ENCODE results near the gene FUT7. TPM values are rescaled to one million over a fixed set of nuclear protein-coding genes. Genes with fewer than 3 reads are reported as not detected.
A peak's percentile ranks its signal among the peaks of the same experiment; 100 is the strongest.

FUT7 gene
- total RNA-seq, 1 experiment from 2014 or later, result not detected

DNA sequence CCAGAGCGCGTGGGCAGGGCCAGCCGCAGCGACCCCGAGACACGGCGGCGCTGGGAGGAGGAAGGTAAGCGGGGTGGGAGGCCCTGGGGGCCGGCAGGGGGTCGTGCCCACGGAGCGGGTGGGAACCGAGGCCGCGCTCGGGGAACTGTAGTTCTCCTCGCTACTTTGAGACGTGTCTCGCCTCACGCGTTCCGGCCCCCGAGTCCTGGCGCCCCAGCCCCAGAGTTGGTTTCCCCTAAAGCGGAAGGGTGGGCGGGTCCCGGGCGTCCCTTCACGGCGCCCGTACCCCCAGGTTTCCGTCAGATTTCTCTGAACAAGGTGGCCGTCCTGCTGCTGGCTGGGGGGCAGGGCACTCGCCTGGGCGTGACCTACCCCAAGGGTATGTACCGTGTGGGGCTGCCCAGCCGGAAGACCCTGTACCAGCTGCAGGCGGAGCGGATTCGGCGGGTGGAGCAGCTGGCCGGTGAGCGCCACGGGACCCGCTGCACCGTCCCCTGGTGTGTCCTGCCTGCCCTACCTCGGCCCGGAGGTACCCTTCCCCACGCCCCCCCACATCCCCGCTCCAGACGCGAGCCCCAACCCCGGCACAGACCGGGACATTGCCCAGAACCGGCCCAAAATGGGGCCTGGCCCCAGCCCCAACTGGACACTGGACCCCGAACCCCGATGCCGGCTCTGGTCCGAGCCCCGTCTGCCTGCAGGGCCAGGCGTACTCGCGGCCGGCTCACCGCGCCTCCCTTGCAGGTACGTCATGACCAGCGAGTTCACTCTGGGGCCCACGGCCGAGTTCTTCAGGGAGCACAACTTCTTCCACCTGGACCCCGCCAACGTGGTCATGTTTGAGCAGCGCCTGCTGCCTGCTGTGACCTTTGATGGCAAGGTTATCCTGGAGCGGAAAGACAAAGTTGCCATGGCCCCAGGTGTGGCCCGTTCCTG lies 46.1 kb upstream of the FUT7 start:
- H3K9me2 ChIP-seq (ENCODE audit: insufficient read depth), result no peaks in the 10 kb centered on the region
- H3K9ac ChIP-seq (ENCODE audit: low read length), result peak overlapping the region; percentile 72
- ChIA-PET RAD21 (ENCODE audit: low non-redundant PET in 1 of 2, low total read pairs in 2 of 2, uncharacterized antibody in 2 of 2, unreplicated experiment in 2 of 2) (no interaction called here), CTCF (interaction anchor here (1.1 to 2.1 kb wide), 2 partner anchors 10 to 14 kb away, joined by 4 to 12 read pairs; no protein-coding TSS in a partner anchor), POLR2A (interaction anchor here (1.5 to 2.1 kb wide), 2 partner anchors 8 to 73 kb away, joined by 3 to 6 read pairs; partner anchors contain the start of gene MAN1B1)
- H3K79me2 ChIP-seq (ENCODE audit: insufficient read depth, low read length), result peaks cover 4% of the 10 kb centered on the region; the same call in 1 of the 2 replicates
- H3K4me1 ChIP-seq (ENCODE audit: control insufficient read depth in 1 of 2, insufficient read depth in 2 of 2, low read length in 2 of 2), result peaks cover 18 to 46% of the 10 kb centered on the region in 2 experiments
- H3K36me3 ChIP-seq (ENCODE audit: control insufficient read depth in 1 of 2, insufficient read depth in 2 of 2, low read length in 2 of 2), result peaks cover 0 to 8% of the 10 kb centered on the region in 2 experiments; a peak in 1 of 4 replicates
- ATAC-seq, result peak; percentile 24
- no peak for DNase-seq (ENCODE audit: low read depth, low spot score)
- no peaks in the 10 kb centered on the region for H3K27me3 ChIP-seq (ENCODE audit: insufficient read depth, low read length)
- H3K9me3 ChIP-seq (ENCODE audit: control insufficient read depth in 1 of 2, insufficient read depth in 1 of 2, low read depth in 1 of 2, low read length in 2 of 2), result no peaks in the 10 kb centered on the region
- no peak for TF ChIP-seq ZNF274 (IDR thresholded peaks at IDR 0.05; ENCODE audit: low read depth, low read length)
- TF ChIP-seq ZFX (IDR thresholded peaks at IDR 0.05), result no peak; the same call in 1 of the 2 replicates
- TF ChIP-seq EZH2phosphoT487 (IDR thresholded peaks at IDR 0.05; ENCODE audit: borderline replicate concordance), result no peak
- intact Hi-C loops (cut with micrococcal nuclease), result no loop called here
- peak overlapping the region; percentile 57 to 66 for H3K4me3 ChIP-seq (replicated peaks in 1 of 2; ENCODE audit: low read depth in 1 of 2, low read length in 2 of 2)
- peak overlapping the region; percentile 60; the same call in 1 of the 2 replicates for H3K27ac ChIP-seq (ENCODE audit: low read depth, low read length)
- H2AFZ ChIP-seq (ENCODE audit: low read depth, low read length, poor library complexity, severe bottlenecking), result no peak overlapping the region
- peak overlapping the region; percentile 89 for H3K4me2 ChIP-seq (ENCODE audit: low read length)
- BruUV-seq (replicated peaks), result no TSS peak
- no peaks in the 10 kb centered on the region for H4K20me1 ChIP-seq (ENCODE audit: insufficient read depth)

GRCh38 chr9:137077010-137077747 lies 45.3 kb upstream of the FUT7 start, which contains the start of gene UAP1L1:
Gene UAP1L1, plus strand, starts transcription at chr9:137077517. Its CDS starts 16 bp downstream, at chr9:137077533.
- ChIA-PET POLR2A (interaction anchor here (0.6 to 2.1 kb wide), 4 partner anchors 9 to 165 kb away, joined by 3 to 6 read pairs (median 4); partner anchors contain the start of gene MAN1B1), RAD21 (ENCODE audit: low non-redundant PET in 1 of 2, low total read pairs in 2 of 2, uncharacterized antibody in 2 of 2, unreplicated experiment in 2 of 2) (interaction anchor here in 1 of 2 experiments (0.8 kb wide), 1 partner anchor 9 kb away, joined by 5 read pairs; no protein-coding TSS in a partner anchor), CTCF (interaction anchor here (0.6 to 2.1 kb wide), 4 partner anchors 9 to 346 kb away, joined by 3 to 12 read pairs (median 4); partner anchors contain the start of genes EXD3, NOXA1 and NPDC1)
- intact Hi-C loops (cut with micrococcal nuclease), result no loop called here
- no peaks in the 10 kb centered on the region for H3K27me3 ChIP-seq (ENCODE audit: insufficient read depth, low read length)
- peak; percentile 81 for ATAC-seq
- H4K20me1 ChIP-seq (ENCODE audit: insufficient read depth), result no peaks in the 10 kb centered on the region
- H2AFZ ChIP-seq (ENCODE audit: low read depth, low read length, poor library complexity, severe bottlenecking), result peak within 1 kb of the TSS; percentile 32
- no peaks in the 10 kb centered on the region for H3K9me3 ChIP-seq (ENCODE audit: control insufficient read depth in 1 of 2, insufficient read depth in 1 of 2, low read depth in 1 of 2, low read length in 2 of 2)
- H3K9ac ChIP-seq (ENCODE audit: low read length), result peak within 1 kb of the TSS; percentile 72
- H3K36me3 ChIP-seq (ENCODE audit: control insufficient read depth in 1 of 2, insufficient read depth in 2 of 2, low read length in 2 of 2), result peaks cover 0 to 8% of the 10 kb centered on the region in 2 experiments; a peak in 1 of 4 replicates
- peak within 1 kb of the TSS; percentile 89 for H3K4me2 ChIP-seq (ENCODE audit: low read length)
- BruUV-seq (replicated peaks), result no TSS peak
- no peak for DNase-seq (ENCODE audit: low read depth, low spot score)
- peak within 1 kb of the TSS; percentile 57 to 66 for H3K4me3 ChIP-seq (replicated peaks in 1 of 2; ENCODE audit: low read depth in 1 of 2, low read length in 2 of 2)
- no peaks in the 10 kb centered on the region for H3K9me2 ChIP-seq (ENCODE audit: insufficient read depth)
- H3K4me1 ChIP-seq (ENCODE audit: control insufficient read depth in 1 of 2, insufficient read depth in 2 of 2, low read length in 2 of 2), result peaks cover 11 to 37% of the 10 kb centered on the region in 2 experiments
- H3K79me2 ChIP-seq (ENCODE audit: insufficient read depth, low read length), result peaks cover 4% of the 10 kb centered on the region; the same call in 1 of the 2 replicates
- H3K27ac ChIP-seq (ENCODE audit: low read depth, low read length), result peak within 1 kb of the TSS; percentile 66
- TF ChIP-seq POLR2AphosphoS5 (IDR thresholded peaks at IDR 0.05; ENCODE audit: low read depth, low read length) (peak; percentile 65), POLR2A (IDR thresholded peaks at IDR 0.05; ENCODE audit: borderline replicate concordance, extremely low read depth, insufficient read depth, insufficient read length) (peak; percentile 27), ZFX (IDR thresholded peaks at IDR 0.05) (0 out of 2 replicates have a peak, but pooled peaks have one; percentile 74), CTCF (IDR thresholded peaks at IDR 0.05 in 2 of 3, conservative IDR thresholded peaks at IDR 0.05 in 1 of 3; ENCODE audit: borderline replicate concordance in 1 of 3, insufficient read depth in 1 of 3, low read depth in 2 of 3, low read length in 2 of 3) (no peak), REST (IDR thresholded peaks at IDR 0.05; ENCODE audit: low read depth) (no peak), TCF7L2 (IDR thresholded peaks at IDR 0.05; ENCODE audit: borderline replicate concordance, extremely low read depth, insufficient read depth, insufficient read length) (peak; percentile 62), SIN3A (IDR thresholded peaks at IDR 0.05; ENCODE audit: low read depth) (no peak)
